H1 (cell line): ENCODE measurements around the gene CIAO3.

Source experiments
- ATF3 ChIP-seq: IDR thresholded peaks from 2 replicates; pipeline ENCODE4 v1.6.1; 2011; ENCODE audit warnings: low read depth, mild to moderate bottlenecking, low read length; ENCODE audit not compliant: insufficient read depth
- CBX5 ChIP-seq: fragments of 300-800, 300-1000 bp; sonication (generic); IDR thresholded peaks from 2 replicates; pipeline ENCODE4 v1.7.1; 2016; ENCODE audit warnings: antibody characterized with exemption, low read length, low read depth
- CTCF ChIP-seq, 3 experiments: IDR thresholded peaks; 1 replicate in 2 of 3; 2 replicates in 1 of 3; pipeline versions ENCODE4 v1.5.1 to v1.6.1; 2011; ENCODE audit warnings: low read length in 3 of 3, mild to moderate bottlenecking in 3 of 3, inconsistent platforms in 2 of 3, low read depth in 1 of 3, moderate library complexity in 1 of 3; ENCODE audit not compliant: insufficient read depth in 1 of 3; ENCODE audit errors: control extremely low read depth in 1 of 3
- E2F6 ChIP-seq: IDR thresholded peaks from 2 replicates; pipeline ENCODE4 v1.6.1; 2012; ENCODE audit warnings: inconsistent platforms
- EP300 ChIP-seq, 2 experiments: IDR thresholded peaks; 1 replicate in 1 of 2; 2 replicates in 1 of 2; pipeline ENCODE4 v1.6.1; 2011 to 2012; ENCODE audit warnings: low read depth in 2 of 2, low read length in 2 of 2, mild to moderate bottlenecking in 2 of 2, borderline replicate concordance in 1 of 2, inconsistent platforms in 1 of 2, moderate library complexity in 1 of 2
- EZH2 ChIP-seq: fragments of 200-600 bp; sonication (generic); IDR thresholded peaks from 2 replicates; pipeline ENCODE4 v1.7.1; 2012; ENCODE audit warnings: low read depth, mild to moderate bottlenecking, moderate library complexity, low read length, inconsistent platforms; ENCODE audit not compliant: severe bottlenecking
- GABPA ChIP-seq: IDR thresholded peaks from 2 replicates; pipeline ENCODE4 v1.6.1; 2011; ENCODE audit warnings: mild to moderate bottlenecking, low read length, moderate library complexity, borderline replicate concordance; ENCODE audit not compliant: insufficient read depth
- JUND ChIP-seq: IDR thresholded peaks from 2 replicates; pipeline ENCODE4 v1.6.1; 2011; ENCODE audit warnings: mild to moderate bottlenecking, improper control_type of control experiment, low read length
- POLR2A ChIP-seq, 2 experiments: IDR thresholded peaks; 1 replicate in 1 of 2; 2 replicates in 1 of 2; pipeline ENCODE4 v1.6.1; 2011; ENCODE audit warnings: low read depth in 2 of 2, low read length in 2 of 2, mild to moderate bottlenecking in 2 of 2; ENCODE audit errors: control extremely low read depth in 1 of 2
- RFX5 ChIP-seq: IDR thresholded peaks from 2 replicates; pipeline ENCODE4 v1.6.1; 2011; ENCODE audit warnings: low read depth, low read length, improper control_type of control experiment, borderline replicate concordance
- SRF ChIP-seq: IDR thresholded peaks from 2 replicates; pipeline ENCODE4 v1.6.1; 2011; ENCODE audit warnings: mild to moderate bottlenecking, low read depth, low read length, moderate library complexity
- TCF12 ChIP-seq: IDR thresholded peaks from 2 replicates; pipeline ENCODE4 v1.6.1; 2011; ENCODE audit warnings: low read depth, mild to moderate bottlenecking, low read length
- YY1 ChIP-seq: IDR thresholded peaks from 2 replicates; pipeline ENCODE4 v1.6.1; 2011; ENCODE audit warnings: low read depth, mild to moderate bottlenecking, low read length
- TF ChIP-seq, protein P1 (sequence below): IDR thresholded peaks from 2 replicates; pipeline ENCODE4 v1.6.1; 2012; ENCODE audit warnings: low read length, inconsistent platforms

DNA sequence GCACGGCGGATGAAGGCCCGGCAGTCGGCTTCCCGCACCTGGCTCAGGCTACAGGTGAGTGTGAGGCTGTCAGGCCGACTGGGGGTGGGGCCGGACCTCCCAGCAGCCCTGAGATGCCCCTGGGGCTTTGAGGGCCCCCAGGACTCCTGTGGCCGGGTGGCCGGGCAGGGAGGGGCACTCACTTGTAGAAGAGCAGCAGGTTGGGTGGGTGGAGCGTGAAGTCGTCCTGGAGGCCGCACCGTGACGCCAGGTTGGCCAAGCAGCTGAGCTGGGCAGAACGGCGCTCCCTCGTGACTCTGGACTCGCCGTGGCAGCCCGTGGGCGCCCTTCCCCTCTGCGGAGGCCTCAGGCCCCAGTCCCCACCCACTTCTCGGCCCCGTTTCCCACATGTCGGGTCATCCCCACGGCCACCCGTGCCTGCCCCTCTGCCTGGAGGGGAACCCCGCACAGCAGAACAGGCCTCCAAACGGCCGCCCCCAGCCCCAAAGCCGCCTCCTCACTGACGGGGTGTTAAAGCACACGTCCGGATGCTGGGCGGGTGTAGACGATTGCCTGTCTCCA is 34.5 kb upstream of the CIAO3 start:
- no peak for TF ChIP-seq CTCF (IDR thresholded peaks at IDR 0.05; ENCODE audit: control extremely low read depth in 1 of 3, insufficient read depth in 1 of 3, low read depth in 1 of 3, low read length in 3 of 3)
- no peak for TF ChIP-seq EP300 (IDR thresholded peaks at IDR 0.05; ENCODE audit: borderline replicate concordance in 1 of 2, low read depth in 2 of 2, low read length in 2 of 2)
- TF ChIP-seq GABPA = no peak
- no peak for TF ChIP-seq SRF
- no peak for TF ChIP-seq POLR2A (IDR thresholded peaks at IDR 0.05; ENCODE audit: control extremely low read depth in 1 of 2, low read depth in 2 of 2, low read length in 2 of 2)
- TF ChIP-seq ATF3 = no peak
- TF ChIP-seq JUND = no peak
- no peak for TF ChIP-seq E2F6
- no peak for TF ChIP-seq RFX5
- TF ChIP-seq, protein P1, sequence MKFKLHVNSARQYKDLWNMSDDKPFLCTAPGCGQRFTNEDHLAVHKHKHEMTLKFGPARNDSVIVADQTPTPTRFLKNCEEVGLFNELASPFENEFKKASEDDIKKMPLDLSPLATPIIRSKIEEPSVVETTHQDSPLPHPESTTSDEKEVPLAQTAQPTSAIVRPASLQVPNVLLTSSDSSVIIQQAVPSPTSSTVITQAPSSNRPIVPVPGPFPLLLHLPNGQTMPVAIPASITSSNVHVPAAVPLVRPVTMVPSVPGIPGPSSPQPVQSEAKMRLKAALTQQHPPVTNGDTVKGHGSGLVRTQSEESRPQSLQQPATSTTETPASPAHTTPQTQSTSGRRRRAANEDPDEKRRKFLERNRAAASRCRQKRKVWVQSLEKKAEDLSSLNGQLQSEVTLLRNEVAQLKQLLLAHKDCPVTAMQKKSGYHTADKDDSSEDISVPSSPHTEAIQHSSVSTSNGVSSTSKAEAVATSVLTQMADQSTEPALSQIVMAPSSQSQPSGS = no peak
- no peak for TF ChIP-seq YY1
- TF ChIP-seq TCF12 = no peak
- no peak for TF ChIP-seq EZH2
- TF ChIP-seq CBX5 = no peak
